HUES64 (cell line): Measurements from ENCODE around the gene RNF220.

Source experiments
- H3K27ac ChIP-seq: 2 replicates; pipeline ENCODE4 v1.7.0; 2013; ENCODE audit warnings: low read depth, low read length, inconsistent platforms
- H3K27me3 ChIP-seq: 2 replicates; pipeline ENCODE4 v1.6.1; 2013; ENCODE audit warnings: mild to moderate bottlenecking, low read length; ENCODE audit not compliant: insufficient read depth
- H3K36me3 ChIP-seq: 2 replicates; pipeline ENCODE4 v1.6.1; 2013; ENCODE audit warnings: mild to moderate bottlenecking, low read length; ENCODE audit not compliant: insufficient read depth
- H3K4me1 ChIP-seq: 2 replicates; pipeline ENCODE4 v1.6.1; 2013; ENCODE audit warnings: mild to moderate bottlenecking, low read length, moderate library complexity; ENCODE audit not compliant: insufficient read depth
- H3K4me3 ChIP-seq: 2 replicates; pipeline ENCODE4 v1.5.1; 2013; ENCODE audit warnings: mild to moderate bottlenecking, low read length, moderate library complexity
- H3K9ac ChIP-seq: 2 replicates; pipeline ENCODE4 v1.6.1; 2013; ENCODE audit warnings: mild to moderate bottlenecking, low read depth, low read length
- H3K9me3 ChIP-seq: 2 replicates; pipeline ENCODE4 v1.6.1; 2013; ENCODE audit warnings: low read depth, low read length; ENCODE audit not compliant: insufficient read depth
- WGBS: fragments of 150-250, 120-280 bp; methylation state at CpG from one replicate; pipeline ENCODE4 v1.1.7; 2013; ENCODE audit warnings: missing lambda C conversion rate; 5-methylcytosine and 5-hydroxymethylcytosine counted together

RNF220 gene

GRCh38 chr1:44596511-44596910 is 191.5 kb downstream of the RNF220 start:
- Histone ChIP-seq H3K27me3 (peaks cover 16% of the 10 kb centered on the region; the same call in 1 of the 2 replicates), H3K4me3 (no peak overlapping the region), H3K9ac (no peak overlapping the region), H3K9me3 (no peaks in the 10 kb centered on the region), H3K4me1 (peaks cover 23% of the 10 kb centered on the region), H3K27ac (no peak overlapping the region), H3K36me3 (no peaks in the 10 kb centered on the region)
- WGBS: 81% methylated on average over 4 of the region's 4 CpGs

DNA sequence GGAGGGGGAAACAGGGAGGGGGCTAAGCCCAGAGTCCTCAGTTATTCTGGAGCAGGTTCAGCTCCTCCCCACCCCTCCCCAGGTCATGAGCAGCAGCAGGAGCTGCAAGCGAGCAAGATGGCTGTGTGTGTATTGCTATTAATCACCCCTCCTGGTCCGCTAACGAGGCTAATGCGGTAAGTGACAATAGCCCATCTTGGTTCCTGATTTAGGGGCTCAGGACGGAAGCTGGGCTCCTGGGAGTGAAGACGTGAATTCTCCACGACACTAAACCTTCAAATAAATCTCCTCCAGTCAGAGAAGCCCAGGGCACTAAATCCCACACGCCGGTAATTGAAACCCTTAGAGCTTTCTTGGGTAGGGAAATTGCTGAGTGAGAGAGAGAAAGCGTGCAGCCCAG is 193.1 kb downstream of the RNF220 start:
- no peak overlapping the region for H3K27ac ChIP-seq
- peaks cover 9% of the 10 kb centered on the region; the same call in 1 of the 2 replicates for H3K4me1 ChIP-seq
- no peaks in the 10 kb centered on the region for H3K36me3 ChIP-seq
- no peak overlapping the region for H3K9ac ChIP-seq
- no peaks in the 10 kb centered on the region for H3K9me3 ChIP-seq
- H3K27me3 ChIP-seq: peaks cover 22% of the 10 kb centered on the region; the same call in 1 of the 2 replicates
- H3K4me3 ChIP-seq: no peak overlapping the region
- 88% methylated on average over 10 of the region's 10 CpGs for WGBS

- 78% methylated on average over 29 of the region's 29 CpGs for WGBS
- no peak overlapping the region for H3K27ac ChIP-seq
Observed at GRCh38 chr1:44602634-44603628, 197.9 kb downstream of the RNF220 start.

GRCh38 chr1:44603718-44604117 is 198.7 kb downstream of the RNF220 start:
- Histone ChIP-seq H3K27ac (no peak overlapping the region), H3K9ac (no peak overlapping the region), H3K4me1 (no peaks in the 10 kb centered on the region), H3K36me3 (no peaks in the 10 kb centered on the region), H3K4me3 (no peak overlapping the region), H3K9me3 (no peaks in the 10 kb centered on the region), H3K27me3 (peaks cover 10% of the 10 kb centered on the region; the same call in 1 of the 2 replicates)
- WGBS: 78% methylated on average over 4 of the region's 4 CpGs

More at GRCh38 chr1:44602634-44603628, 197.9 kb downstream of the RNF220 start:
- Histone ChIP-seq H3K9me3 (no peaks in the 10 kb centered on the region), H3K4me3 (no peak overlapping the region), H3K9ac (no peak overlapping the region), H3K4me1 (no peaks in the 10 kb centered on the region), H3K36me3 (no peaks in the 10 kb centered on the region), H3K27me3 (peaks cover 10% of the 10 kb centered on the region; the same call in 1 of the 2 replicates)

GRCh38 chr1:44604157-44604955 is 199.3 kb downstream of the RNF220 start:
- peaks cover 10% of the 10 kb centered on the region; the same call in 1 of the 2 replicates for H3K27me3 ChIP-seq
- H3K27ac ChIP-seq: no peak overlapping the region
- H3K4me3 ChIP-seq: no peak overlapping the region
- no peaks in the 10 kb centered on the region for H3K9me3 ChIP-seq
- H3K9ac ChIP-seq: no peak overlapping the region
- H3K36me3 ChIP-seq: no peaks in the 10 kb centered on the region
- WGBS: 93% methylated on average over 3 of the region's 3 CpGs
- no peaks in the 10 kb centered on the region for H3K4me1 ChIP-seq

GRCh38 chr1:44605914-44606615 is 201.0 kb downstream of the RNF220 start:
- WGBS: 92% methylated on average over 12 of the region's 12 CpGs
- Histone ChIP-seq H3K9me3 (no peaks in the 10 kb centered on the region), H3K4me1 (no peaks in the 10 kb centered on the region; the same call in 1 of the 2 replicates), H3K4me3 (no peak overlapping the region), H3K27ac (no peak overlapping the region), H3K36me3 (no peaks in the 10 kb centered on the region), H3K27me3 (peaks cover 8% of the 10 kb centered on the region; the same call in 1 of the 2 replicates), H3K9ac (no peak overlapping the region)

GRCh38 chr1:44606701-44607281 is 201.7 kb downstream of the RNF220 start:
- H3K27me3 ChIP-seq: peaks cover 3% of the 10 kb centered on the region; the same call in 1 of the 2 replicates
- no peak overlapping the region for H3K27ac ChIP-seq
- no peak overlapping the region for H3K4me3 ChIP-seq
- H3K9me3 ChIP-seq: no peaks in the 10 kb centered on the region
- H3K4me1 ChIP-seq: no peaks in the 10 kb centered on the region; the same call in 1 of the 2 replicates
- WGBS: 93% methylated on average over 8 of the region's 8 CpGs
- no peaks in the 10 kb centered on the region for H3K36me3 ChIP-seq
- H3K9ac ChIP-seq: no peak overlapping the region

DNA sequence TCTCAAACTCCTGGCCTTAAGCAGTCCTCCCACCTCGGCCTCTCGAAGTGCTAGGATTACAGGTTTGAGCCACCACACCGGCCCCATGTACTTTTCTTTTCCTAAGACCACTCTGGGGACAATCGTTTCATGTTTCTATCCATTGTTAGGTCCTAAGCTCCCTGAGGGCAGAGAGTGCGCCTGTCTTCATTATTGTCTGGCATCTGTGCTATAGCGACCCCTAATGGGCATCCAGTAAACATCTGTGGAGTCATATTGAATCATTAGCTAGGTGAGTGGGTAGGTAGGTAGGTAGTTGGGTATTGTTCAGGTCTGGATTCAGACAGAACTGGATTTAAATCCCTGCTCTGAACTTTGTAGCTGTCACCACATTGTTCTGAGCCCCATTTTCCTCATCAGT is 203.1 kb downstream of the RNF220 start:
- Histone ChIP-seq H3K9me3 (no peaks in the 10 kb centered on the region), H3K9ac (no peak overlapping the region), H3K4me3 (no peak overlapping the region), H3K36me3 (no peaks in the 10 kb centered on the region), H3K27me3 (no peaks in the 10 kb centered on the region), H3K4me1 (no peaks in the 10 kb centered on the region; the same call in 1 of the 2 replicates), H3K27ac (no peak overlapping the region)
- 87% methylated on average over 6 of the region's 6 CpGs for WGBS

- WGBS: 33% methylated on average over 10 of the region's 10 CpGs
Observed at GRCh38 chr1:44609412-44609767, 204.3 kb downstream of the RNF220 start.

GRCh38 chr1:44609768-44610526 is 204.9 kb downstream of the RNF220 start:
- WGBS: 72% methylated on average over 25 of the region's 25 CpGs
- H3K4me1 ChIP-seq: no peaks in the 10 kb centered on the region; the same call in 1 of the 2 replicates
- no peak overlapping the region for H3K9ac ChIP-seq
- H3K36me3 ChIP-seq: no peaks in the 10 kb centered on the region; the same call in 1 of the 2 replicates
- H3K9me3 ChIP-seq: no peaks in the 10 kb centered on the region
- H3K27ac ChIP-seq: no peak overlapping the region
- H3K4me3 ChIP-seq: no peak overlapping the region
- no peaks in the 10 kb centered on the region for H3K27me3 ChIP-seq

More at GRCh38 chr1:44609412-44609767, 204.3 kb downstream of the RNF220 start:
- H3K4me1 ChIP-seq: no peaks in the 10 kb centered on the region; the same call in 1 of the 2 replicates
- no peaks in the 10 kb centered on the region; the same call in 1 of the 2 replicates for H3K36me3 ChIP-seq
- no peaks in the 10 kb centered on the region for H3K27me3 ChIP-seq
- no peak overlapping the region for H3K27ac ChIP-seq
- H3K9ac ChIP-seq: no peak overlapping the region
- H3K9me3 ChIP-seq: no peaks in the 10 kb centered on the region
- H3K4me3 ChIP-seq: no peak overlapping the region
